Prostate gland (tissue), 2 donors: ENCODE measurements around the gene ARHGAP40.

Experiments used
- CTCF ChIP-seq, 4 experiments: fragments of 200-600 bp in 2 of 4; fragments of 450-650 bp in 2 of 4; sonication (generic) in 2 of 4; IDR thresholded peaks; 1 replicate in 3 of 4; 2 replicates in 1 of 4; pipeline ENCODE4 v1.5.1; 2016 to 2019; ENCODE audit warnings: antibody characterized with exemption in 4 of 4, mild to moderate bottlenecking in 2 of 4, moderate library complexity in 2 of 4
- POLR2A ChIP-seq: fragments of 450-650 bp; IDR thresholded peaks from one replicate; pipeline ENCODE4 v1.6.1; 2016; ENCODE audit warnings: antibody characterized with exemption, mild to moderate bottlenecking
- POLR2AphosphoS5 ChIP-seq: sonication (generic); formaldehyde crosslinking; IDR thresholded peaks from one replicate; pipeline ENCODE4 v1.6.1; 2017; ENCODE audit warnings: antibody characterized with exemption

GRCh38 chr20:38573413-38573812, 28.2 kb upstream of the ARHGAP40 start:
- TF ChIP-seq CTCF (IDR thresholded peaks at IDR 0.05), result no peak
- no peak for TF ChIP-seq POLR2A
- no peak for TF ChIP-seq POLR2AphosphoS5
